Smooth muscle cell (in vitro differentiated cells): Measurements from ENCODE around the gene PTAFR. TPM values are rescaled to one million over a fixed set of nuclear protein-coding genes. Genes with fewer than 3 reads are reported as not detected.

Experiments
- DNase-seq: peaks from one replicate; lab custom pipeline; 2025; ENCODE audit not compliant: unreplicated experiment; lab: John Stamatoyannopoulos, UW
- H2AFZ ChIP-seq: fragments of 200-600 bp; sonication (generic); 2 replicates; pipeline ENCODE4 v1.6.0; 2016; ENCODE audit warnings: antibody characterized with exemption, low read depth, mild to moderate bottlenecking
- H3F3A ChIP-seq: fragments of 200-600 bp; sonication (generic); 2 replicates; pipeline ENCODE4 v1.6.0; 2017; ENCODE audit warnings: antibody characterized with exemption, low read depth
- H3K27ac ChIP-seq: fragments of 200-600 bp; sonication (generic); 2 replicates; pipeline ENCODE4 v1.5.1; 2016; ENCODE audit warnings: low read depth, mild to moderate bottlenecking
- H3K27me3 ChIP-seq: fragments of 200-600 bp; sonication (generic); 2 replicates; pipeline ENCODE4 v1.6.1; 2016; ENCODE audit warnings: low read depth, mild to moderate bottlenecking
- H3K36me3 ChIP-seq: fragments of 200-600 bp; sonication (generic); 2 replicates; pipeline ENCODE4 v1.5.1; 2016; ENCODE audit warnings: low read depth
- H3K4me1 ChIP-seq: fragments of 200-600 bp; sonication (generic); 2 replicates; pipeline ENCODE4 v1.5.1; 2016; ENCODE audit warnings: low read depth
- H3K4me2 ChIP-seq: fragments of 200-600 bp; sonication (generic); 2 replicates; pipeline ENCODE4 v1.6.0; 2016; ENCODE audit warnings: mild to moderate bottlenecking
- H3K4me3 ChIP-seq: fragments of 200-600 bp; sonication (generic); 2 replicates; pipeline ENCODE4 v1.5.1; 2016; ENCODE audit warnings: mild to moderate bottlenecking
- H3K79me2 ChIP-seq: fragments of 200-600 bp; sonication (generic); 2 replicates; pipeline ENCODE4 v1.6.0; 2016; ENCODE audit warnings: low read depth, mild to moderate bottlenecking
- H3K9ac ChIP-seq: fragments of 200-600 bp; sonication (generic); 2 replicates; pipeline ENCODE4 v1.6.0; 2016; ENCODE audit warnings: low read depth
- H3K9me3 ChIP-seq: fragments of 200-600 bp; sonication (generic); replicated peaks from 2 replicates; pipeline ENCODE4 v1.5.1; 2016; ENCODE audit warnings: low read depth
- H4K20me1 ChIP-seq: fragments of 200-600 bp; sonication (generic); 2 replicates; pipeline ENCODE4 v1.6.0; 2016; ENCODE audit warnings: low read depth
- WGBS: methylation state at CpG from one replicate; pipeline ENCODE4 v1.1.7; 2016; ENCODE audit warnings: low lambda C conversion rate; 5-methylcytosine and 5-hydroxymethylcytosine counted together
- polyA plus RNA-seq: library from polyadenylated mRNA; unstranded; fragments of >200 nt; fragmentation: Nextera tagmentation; extraction: Ambion mirVana; gene quantifications from 2 replicates; pipeline ENCODE4 v1.2.1, GENCODE V29; 2016
- total RNA-seq: library from RNA; depleted of rRNA; stranded (reverse); fragments of >200 nt; gene quantifications from 2 replicates; pipeline ENCODE4 v1.2.3, GENCODE V29; 2014
- TF ChIP-seq, protein P1 (sequence below): fragments of 200-600 bp; sonication (generic); IDR thresholded peaks from 2 replicates; pipeline ENCODE4 v1.5.1; 2017; ENCODE audit warnings: borderline replicate concordance, mild to moderate bottlenecking, antibody characterized with exemption; ENCODE audit not compliant: insufficient read depth, poor library complexity, severe bottlenecking

PTAFR gene
- total and polyA plus RNA-seq, 2 experiments from 2014 or later = 0.16 to 0.49 TPM

DNA sequence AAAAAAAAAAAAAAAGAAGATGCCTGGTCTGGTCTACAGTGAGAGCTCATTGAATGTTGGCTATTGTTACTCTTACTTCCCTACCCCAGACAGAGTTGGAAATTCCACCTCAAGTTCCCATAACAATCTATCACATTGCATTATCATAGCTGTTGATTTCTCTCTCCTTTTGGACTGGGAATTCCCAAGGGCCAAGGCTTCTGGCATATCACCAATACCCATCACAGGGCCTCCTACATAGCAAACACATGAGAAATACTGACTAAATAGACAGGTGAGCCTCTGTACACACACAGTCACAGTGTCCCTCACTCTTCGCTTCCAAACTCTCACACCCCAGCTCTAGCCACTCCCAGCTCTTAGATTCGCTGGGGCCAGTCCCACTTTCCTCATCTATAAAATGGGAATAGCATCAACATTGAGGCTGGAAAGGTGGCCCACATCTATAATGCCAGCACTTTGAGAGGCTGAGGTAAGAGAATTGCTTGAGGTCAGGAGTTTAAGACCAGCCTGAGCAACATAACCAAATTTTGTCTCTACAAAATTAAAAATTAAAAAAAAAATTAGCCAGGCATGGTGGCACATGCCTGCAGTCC, 6.4 kb downstream of the PTAFR start:
- H3K4me2 ChIP-seq = no peak overlapping the region
- no peaks in the 10 kb centered on the region for H3K9me3 ChIP-seq
- H3K27ac ChIP-seq = no peak overlapping the region
- 96% methylated on average over 2 of the region's 2 CpGs for WGBS
- no peaks in the 10 kb centered on the region for H3K79me2 ChIP-seq
- peaks cover 7% of the 10 kb centered on the region for H3F3A ChIP-seq
- TF ChIP-seq, protein P1, sequence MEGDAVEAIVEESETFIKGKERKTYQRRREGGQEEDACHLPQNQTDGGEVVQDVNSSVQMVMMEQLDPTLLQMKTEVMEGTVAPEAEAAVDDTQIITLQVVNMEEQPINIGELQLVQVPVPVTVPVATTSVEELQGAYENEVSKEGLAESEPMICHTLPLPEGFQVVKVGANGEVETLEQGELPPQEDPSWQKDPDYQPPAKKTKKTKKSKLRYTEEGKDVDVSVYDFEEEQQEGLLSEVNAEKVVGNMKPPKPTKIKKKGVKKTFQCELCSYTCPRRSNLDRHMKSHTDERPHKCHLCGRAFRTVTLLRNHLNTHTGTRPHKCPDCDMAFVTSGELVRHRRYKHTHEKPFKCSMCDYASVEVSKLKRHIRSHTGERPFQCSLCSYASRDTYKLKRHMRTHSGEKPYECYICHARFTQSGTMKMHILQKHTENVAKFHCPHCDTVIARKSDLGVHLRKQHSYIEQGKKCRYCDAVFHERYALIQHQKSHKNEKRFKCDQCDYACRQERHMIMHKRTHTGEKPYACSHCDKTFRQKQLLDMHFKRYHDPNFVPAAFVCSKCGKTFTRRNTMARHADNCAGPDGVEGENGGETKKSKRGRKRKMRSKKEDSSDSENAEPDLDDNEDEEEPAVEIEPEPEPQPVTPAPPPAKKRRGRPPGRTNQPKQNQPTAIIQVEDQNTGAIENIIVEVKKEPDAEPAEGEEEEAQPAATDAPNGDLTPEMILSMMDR = no peak
- H3K4me1 ChIP-seq = no peaks in the 10 kb centered on the region
- no peak overlapping the region for H3K9ac ChIP-seq
- H2AFZ ChIP-seq = no peak overlapping the region
- H3K27me3 ChIP-seq = no peaks in the 10 kb centered on the region
- DNase-seq = no peak
- H3K36me3 ChIP-seq = no peaks in the 10 kb centered on the region
- no peaks in the 10 kb centered on the region for H4K20me1 ChIP-seq
- H3K4me3 ChIP-seq = no peak overlapping the region

DNA sequence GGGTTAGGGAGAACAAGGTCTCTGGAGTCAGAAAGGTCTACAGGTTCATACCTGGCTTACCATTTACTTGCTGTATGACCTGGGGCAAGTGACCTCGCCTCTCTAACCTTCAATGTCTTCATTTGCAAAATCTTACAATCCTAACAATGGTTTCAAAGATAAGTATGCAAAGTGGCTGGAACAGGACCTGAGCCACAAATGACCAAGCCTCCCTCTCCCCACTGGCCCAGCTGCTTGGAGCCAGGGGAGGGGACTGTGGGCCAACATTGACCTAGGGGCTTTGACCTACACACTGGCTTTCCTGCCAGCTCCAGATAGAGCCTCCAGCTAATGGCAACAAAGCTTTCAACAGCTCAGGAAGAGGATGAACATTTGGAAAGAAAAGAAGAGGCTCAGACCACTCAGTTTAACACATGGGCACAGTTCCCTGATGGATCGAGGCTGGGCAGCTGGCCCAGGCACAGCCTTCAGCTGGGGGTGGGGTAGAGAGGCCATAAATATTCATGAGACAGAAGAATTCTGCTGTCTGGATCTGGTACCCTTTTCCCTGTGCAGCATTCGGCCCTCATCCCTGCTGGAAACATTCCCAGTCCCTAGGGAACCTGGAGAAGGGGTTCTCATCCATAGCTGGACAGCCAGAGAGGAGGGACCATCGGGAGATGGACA, 12.9 kb downstream of the PTAFR start:
- Histone ChIP-seq H3K27me3 (no peaks in the 10 kb centered on the region), H3F3A (no peaks in the 10 kb centered on the region), H3K9ac (no peak overlapping the region), H3K4me2 (no peak overlapping the region), H3K4me3 (no peak overlapping the region), H3K79me2 (no peaks in the 10 kb centered on the region), H3K4me1 (no peaks in the 10 kb centered on the region), H3K27ac (no peak overlapping the region), H2AFZ (no peak overlapping the region), H3K9me3 (no peaks in the 10 kb centered on the region), H3K36me3 (no peaks in the 10 kb centered on the region), H4K20me1 (no peaks in the 10 kb centered on the region)
- WGBS = 76% methylated on average over 4 of the region's 4 CpGs
- TF ChIP-seq, protein P1 = no peak
- no peak for DNase-seq

DNA sequence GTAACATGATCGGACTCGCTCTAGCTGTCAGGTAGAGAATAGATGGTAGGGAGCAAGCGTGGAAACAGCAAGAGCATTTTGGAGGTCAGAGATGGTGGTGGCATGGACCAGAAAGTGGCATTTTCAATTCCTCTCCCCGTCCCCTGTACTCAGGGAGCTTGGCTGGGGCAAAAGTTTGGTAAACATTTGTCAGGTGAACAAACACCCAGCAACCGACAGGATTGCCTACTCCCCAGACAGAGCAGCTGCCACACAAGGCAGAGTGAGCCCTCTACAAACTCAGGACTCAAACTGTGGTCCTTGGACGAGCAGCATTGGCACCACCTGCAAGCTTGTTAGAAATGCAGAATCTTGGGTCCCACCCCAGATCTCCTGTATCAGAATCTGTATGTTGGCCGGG, 14.3 kb downstream of the PTAFR start:
- Histone ChIP-seq H3K9me3 (no peaks in the 10 kb centered on the region), H3F3A (no peaks in the 10 kb centered on the region), H2AFZ (no peak overlapping the region), H3K9ac (no peak overlapping the region), H3K27ac (no peak overlapping the region), H3K36me3 (no peaks in the 10 kb centered on the region), H3K27me3 (no peaks in the 10 kb centered on the region), H4K20me1 (no peaks in the 10 kb centered on the region), H3K4me2 (no peak overlapping the region), H3K79me2 (no peaks in the 10 kb centered on the region), H3K4me3 (no peak overlapping the region), H3K4me1 (no peaks in the 10 kb centered on the region)
- TF ChIP-seq, protein P1 = no peak
- DNase-seq = no peak
- 87% methylated on average over 7 of the region's 7 CpGs for WGBS

DNA sequence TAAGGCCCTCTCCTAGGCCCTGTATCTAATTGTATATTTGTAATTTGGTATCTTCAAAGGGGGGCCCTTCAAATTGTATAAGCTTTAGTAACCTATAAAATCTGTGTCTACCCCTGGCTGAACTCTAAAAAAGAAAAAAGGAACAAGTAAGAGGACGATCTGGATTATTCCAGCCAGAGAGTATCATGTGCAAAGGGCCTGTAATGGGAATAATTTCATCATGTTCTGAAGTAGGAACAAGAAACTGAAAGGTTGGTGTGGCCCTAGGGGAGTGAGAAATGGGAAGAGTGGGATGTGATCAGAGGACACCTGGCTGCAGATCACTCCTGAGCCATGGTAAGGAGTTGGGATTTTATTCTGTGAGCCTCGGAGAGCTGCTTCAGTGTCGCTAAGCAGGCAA, 14.7 kb downstream of the PTAFR start:
- Histone ChIP-seq H3K27me3 (no peaks in the 10 kb centered on the region), H3K4me3 (no peak overlapping the region), H3K4me1 (no peaks in the 10 kb centered on the region), H3K9ac (no peak overlapping the region), H3K9me3 (no peaks in the 10 kb centered on the region), H3F3A (no peaks in the 10 kb centered on the region), H3K27ac (no peak overlapping the region), H3K79me2 (no peaks in the 10 kb centered on the region), H4K20me1 (no peaks in the 10 kb centered on the region), H3K4me2 (no peak overlapping the region), H3K36me3 (no peaks in the 10 kb centered on the region), H2AFZ (no peak overlapping the region)
- WGBS = 85% methylated on average over 3 of the region's 3 CpGs
- DNase-seq = no peak
- TF ChIP-seq, protein P1 = no peak
